ENCODE data around the gene SKI. TPM values are rescaled to one million over a fixed set of nuclear protein-coding genes. Genes with fewer than 3 reads are reported as not detected.

SKI gene
- total and polyA plus RNA-seq, 2 experiments from 2014 or later: 5.1 to 21.9 TPM

- no peak for DNase-seq (ENCODE audit: low spot score)
- TF ChIP-seq EZH2 (IDR thresholded peaks at IDR 0.05; ENCODE audit: borderline replicate concordance) (no peak), CTCF (IDR thresholded peaks at IDR 0.05; ENCODE audit: poor library complexity) (no peak), EZH2phosphoT487 (IDR thresholded peaks at IDR 0.05; ENCODE audit: low read depth, severe bottlenecking, unreplicated experiment) (no peak)
- H3K9me3 ChIP-seq (ENCODE audit: low read depth): no peaks in the 10 kb centered on the region
- H3K79me2 ChIP-seq: no peaks in the 10 kb centered on the region
- H2AFZ ChIP-seq: no peak overlapping the region
- WGBS (ENCODE audit: low lambda C conversion rate, missing lambda C conversion rate): 97% methylated on average over 14 of the region's 15 CpGs
- H3K27ac ChIP-seq: no peak overlapping the region
- H3K4me3 ChIP-seq: no peak overlapping the region
- no peak overlapping the region for H3K4me2 ChIP-seq
- H3K4me1 ChIP-seq (ENCODE audit: insufficient read depth): peaks cover 46% of the 10 kb centered on the region
- no peaks in the 10 kb centered on the region for H3K9me2 ChIP-seq (replicated peaks; ENCODE audit: insufficient read depth)
- no peaks in the 10 kb centered on the region for H4K20me1 ChIP-seq (ENCODE audit: insufficient read depth, poor library complexity, severe bottlenecking)
- H3K27me3 ChIP-seq: no peaks in the 10 kb centered on the region
- H3K36me3 ChIP-seq (replicated peaks; ENCODE audit: insufficient read depth, low read depth): no peaks in the 10 kb centered on the region
Observed at GRCh38 chr1:2320006-2320405, 91.9 kb downstream of the SKI start.

- Histone ChIP-seq H4K20me1 (ENCODE audit: insufficient read depth, poor library complexity, severe bottlenecking) (no peaks in the 10 kb centered on the region), H2AFZ (no peak overlapping the region), H3K27me3 (no peaks in the 10 kb centered on the region), H3K4me3 (no peak overlapping the region), H3K9me2 (replicated peaks; ENCODE audit: insufficient read depth) (no peaks in the 10 kb centered on the region), H3K4me1 (ENCODE audit: insufficient read depth) (peaks cover 37% of the 10 kb centered on the region), H3K79me2 (no peaks in the 10 kb centered on the region), H3K36me3 (replicated peaks; ENCODE audit: insufficient read depth, low read depth) (no peaks in the 10 kb centered on the region), H3K4me2 (peak overlapping the region; percentile 59), H3K9me3 (ENCODE audit: low read depth) (no peaks in the 10 kb centered on the region), H3K27ac (peak overlapping the region; percentile 97)
- 85% methylated on average over 39 of the region's 41 CpGs for WGBS (ENCODE audit: low lambda C conversion rate, missing lambda C conversion rate)
- no peak for DNase-seq (ENCODE audit: low spot score)
- TF ChIP-seq CTCF (IDR thresholded peaks at IDR 0.05; ENCODE audit: poor library complexity): no peak
Observed at GRCh38 chr1:2320760-2321667, 92.9 kb downstream of the SKI start.

- no peak overlapping the region for H3K4me3 ChIP-seq
- H3K9me2 ChIP-seq (replicated peaks; ENCODE audit: insufficient read depth): no peaks in the 10 kb centered on the region
- TF ChIP-seq EZH2phosphoT487 (IDR thresholded peaks at IDR 0.05; ENCODE audit: low read depth, severe bottlenecking, unreplicated experiment) (no peak), CTCF (IDR thresholded peaks at IDR 0.05; ENCODE audit: poor library complexity) (peak; percentile 9), EZH2 (IDR thresholded peaks at IDR 0.05; ENCODE audit: borderline replicate concordance) (no peak)
- no peaks in the 10 kb centered on the region for H3K36me3 ChIP-seq (replicated peaks; ENCODE audit: insufficient read depth, low read depth)
- H4K20me1 ChIP-seq (ENCODE audit: insufficient read depth, poor library complexity, severe bottlenecking): no peaks in the 10 kb centered on the region
- peaks cover 28% of the 10 kb centered on the region for H3K4me1 ChIP-seq (ENCODE audit: insufficient read depth)
- H3K79me2 ChIP-seq: no peaks in the 10 kb centered on the region
- 5% methylated on average over 29 of the region's 30 CpGs for WGBS (ENCODE audit: low lambda C conversion rate, missing lambda C conversion rate)
- peak overlapping the region; percentile 59 for H3K4me2 ChIP-seq
- H2AFZ ChIP-seq: no peak overlapping the region
- peak; percentile 93 for DNase-seq (ENCODE audit: low spot score)
- no peaks in the 10 kb centered on the region for H3K9me3 ChIP-seq (ENCODE audit: low read depth)
- peak overlapping the region; percentile 97 for H3K27ac ChIP-seq
- H3K27me3 ChIP-seq: no peaks in the 10 kb centered on the region
Observed at GRCh38 chr1:2322065-2322571, 94.0 kb downstream of the SKI start.
